HepG2 (cell line): ENCODE measurements around the gene POU2AF3. TPM values are rescaled to one million over a fixed set of nuclear protein-coding genes. Genes with fewer than 3 reads are reported as not detected.
A peak's percentile ranks its signal among the peaks of the same experiment; 100 is the strongest.

Experiments used
- BCL6 ChIP-seq: IDR thresholded peaks from 2 replicates; pipeline ENCODE4 v1.6.1; 2016; ENCODE audit warnings: missing genetic modification reagents, missing compliant biosample characterization
- CREB1 ChIP-seq, 2 experiments: fragments of 450-650 bp in 1 of 2; IDR thresholded peaks; 2 replicates each; pipeline ENCODE4 v1.6.1; 2016 to 2017; ENCODE audit warnings: control low read depth in 1 of 2, mild to moderate bottlenecking in 1 of 2, missing compliant biosample characterization in 1 of 2, missing genetic modification characterization in 1 of 2
- ELF3 ChIP-seq: IDR thresholded peaks from 2 replicates; pipeline ENCODE4 v1.6.1; 2016; ENCODE audit warnings: missing genetic modification reagents, missing compliant biosample characterization
- HDAC1 ChIP-seq: sonication (generic); formaldehyde crosslinking; IDR thresholded peaks from 2 replicates; pipeline ENCODE4 v1.5.1; 2020; ENCODE audit warnings: mild to moderate bottlenecking, missing genetic modification reagents
- NFKB2 ChIP-seq: sonication (generic); formaldehyde crosslinking; IDR thresholded peaks from 2 replicates; pipeline ENCODE4 v1.4.0; 2020; ENCODE audit warnings: missing genetic modification reagents, borderline replicate concordance
- PITX1 ChIP-seq: sonication (generic); formaldehyde crosslinking; IDR thresholded peaks from 2 replicates; pipeline ENCODE4 v1.5.1; 2020; ENCODE audit warnings: mild to moderate bottlenecking, missing genetic modification reagents
- SIN3B ChIP-seq: fragments of 150-350 bp; IDR thresholded peaks from 2 replicates; pipeline ENCODE4 v1.6.1; 2014; ENCODE audit warnings: low read length
- SP2 ChIP-seq: sonication (generic); formaldehyde crosslinking; IDR thresholded peaks from 2 replicates; pipeline ENCODE4 v1.5.1; 2020; ENCODE audit warnings: mild to moderate bottlenecking, missing genetic modification reagents
- ZBTB7B ChIP-seq: sonication (generic); formaldehyde crosslinking; IDR thresholded peaks from 2 replicates; pipeline ENCODE4 v1.4.0; 2020; ENCODE audit warnings: missing genetic modification reagents
- polyA plus RNA-seq, 8 experiments: library from polyadenylated mRNA; depleted of rRNA in 3 of 8; stranded (reverse) in 7 of 8; unstranded in 1 of 8; fragments of >200 nt; fragmentation: Illumina TruSeq in 4 of 8; extraction: Trizol in 4 of 8; gene quantifications; 2 replicates each; pipeline versions ENCODE4 v1.2.1 to v1.2.3, GENCODE V29; 2011 to 2016; ENCODE audit warnings: low read depth in 4 of 8, missing spikeins in 1 of 8, mixed read lengths in 1 of 8; ENCODE audit not compliant: insufficient read depth in 1 of 8
- total RNA-seq, 5 experiments: library from RNA; depleted of rRNA; stranded (reverse); fragments of >200 nt; fragmentation: Illumina TruSeq; extraction: Trizol; gene quantifications; 2 replicates each; pipeline ENCODE4 v1.2.3, GENCODE V29; 2016; ENCODE audit warnings: low read depth in 1 of 5
- TF ChIP-seq, protein P1 (sequence below): sonication (generic); formaldehyde crosslinking; IDR thresholded peaks from 2 replicates; pipeline ENCODE4 v1.5.1; 2020; ENCODE audit warnings: mild to moderate bottlenecking, missing genetic modification reagents, borderline replicate concordance
- TF ChIP-seq, protein P2 (sequence below): sonication (generic); formaldehyde crosslinking; IDR thresholded peaks from 2 replicates; pipeline ENCODE4 v1.8.1; 2023; ENCODE audit warnings: mild to moderate bottlenecking, moderate library complexity, missing genetic modification reagents
- TF ChIP-seq, protein P3 (sequence below): sonication (generic); formaldehyde crosslinking; IDR thresholded peaks from 2 replicates; pipeline ENCODE4 v1.4.0; 2020; ENCODE audit warnings: missing genetic modification reagents

Gene POU2AF3
- total and polyA plus RNA-seq, 2 of the 13 experiments (the other 11 are each of a cell fraction or from before 2014, with no cell fraction given), result 7.8 to 71.2 TPM

DNA sequence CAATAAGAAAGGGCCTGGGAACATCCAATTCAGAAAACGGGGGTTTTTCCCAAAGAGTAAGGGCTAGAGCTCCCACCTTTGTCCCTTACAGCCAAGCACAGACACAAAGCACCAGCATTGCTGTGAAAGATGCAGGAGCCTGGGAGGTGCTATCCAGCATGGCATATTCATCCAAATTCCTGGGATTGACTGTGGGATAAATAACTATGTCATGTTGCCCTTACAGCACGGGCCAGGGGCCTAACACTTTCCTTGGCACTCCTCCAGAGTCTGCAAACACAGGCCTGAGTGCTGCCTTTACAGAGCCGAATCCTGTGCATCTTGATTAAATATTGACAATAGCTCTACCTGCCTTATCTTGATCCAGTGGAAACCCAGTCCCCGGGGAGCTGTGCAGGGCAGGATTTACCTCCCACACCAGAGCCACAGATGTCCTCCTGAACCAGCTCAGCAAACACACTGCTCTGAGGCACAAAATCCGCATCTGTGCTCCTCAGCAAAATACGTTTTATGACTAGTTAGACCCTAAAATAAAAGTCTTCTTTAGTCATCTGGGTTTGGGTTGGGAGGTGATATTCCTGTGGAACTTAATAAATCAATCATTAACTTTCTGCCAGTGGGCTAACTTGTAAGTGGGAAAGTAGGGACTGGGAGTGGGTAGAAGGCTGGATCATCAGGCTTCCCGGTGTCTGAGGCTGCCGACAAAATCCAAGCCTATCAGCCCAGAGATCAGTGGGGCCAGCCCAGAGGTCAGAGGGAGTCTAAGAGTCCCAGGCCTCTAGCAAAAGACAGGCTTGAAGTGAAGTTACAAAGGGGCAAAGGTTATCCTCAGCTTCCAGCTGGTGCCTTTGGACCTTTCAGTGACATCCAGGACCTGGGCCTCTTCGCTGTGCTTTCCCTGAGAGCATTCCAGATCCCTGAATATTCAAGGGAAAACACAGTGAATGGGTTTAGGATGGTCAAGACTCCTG, 36.5 kb downstream of the POU2AF3 start (continued):
- TF ChIP-seq BCL6 (CRISPR knock-in tag) (peak; percentile 84), HDAC1 (CRISPR knock-in tag) (peak; percentile 78), SP2 (CRISPR knock-in tag) (no peak), SIN3B (no peak), NFKB2 (CRISPR knock-in tag) (no peak), PITX1 (CRISPR knock-in tag) (peak; percentile 90), ELF3 (CRISPR knock-in tag) (peak; percentile 50), ZBTB7B (CRISPR knock-in tag) (peak; percentile 83), CREB1 (IDR thresholded peaks at IDR 0.05) (no peak), CREB1 (CRISPR knock-in tag; IDR thresholded peaks at IDR 0.05) (peak; percentile 54; the same call in 1 of the 2 replicates)
- TF ChIP-seq, protein P1, sequence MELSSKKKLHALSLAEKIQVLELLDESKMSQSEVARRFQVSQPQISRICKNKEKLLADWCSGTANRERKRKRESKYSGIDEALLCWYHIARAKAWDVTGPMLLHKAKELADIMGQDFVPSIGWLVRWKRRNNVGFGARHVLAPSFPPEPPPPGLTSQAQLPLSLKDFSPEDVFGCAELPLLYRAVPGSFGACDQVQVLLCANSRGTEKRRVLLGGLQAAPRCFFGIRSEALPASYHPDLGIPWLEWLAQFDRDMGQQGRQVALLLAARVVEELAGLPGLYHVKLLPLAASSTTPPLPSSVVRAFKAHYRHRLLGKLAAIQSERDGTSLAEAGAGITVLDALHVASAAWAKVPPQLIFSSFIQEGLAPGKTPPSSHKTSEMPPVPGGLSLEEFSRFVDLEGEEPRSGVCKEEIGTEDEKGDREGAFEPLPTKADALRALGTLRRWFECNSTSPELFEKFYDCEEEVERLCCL (CRISPR knock-in tag), result no peak
- TF ChIP-seq, protein P2, sequence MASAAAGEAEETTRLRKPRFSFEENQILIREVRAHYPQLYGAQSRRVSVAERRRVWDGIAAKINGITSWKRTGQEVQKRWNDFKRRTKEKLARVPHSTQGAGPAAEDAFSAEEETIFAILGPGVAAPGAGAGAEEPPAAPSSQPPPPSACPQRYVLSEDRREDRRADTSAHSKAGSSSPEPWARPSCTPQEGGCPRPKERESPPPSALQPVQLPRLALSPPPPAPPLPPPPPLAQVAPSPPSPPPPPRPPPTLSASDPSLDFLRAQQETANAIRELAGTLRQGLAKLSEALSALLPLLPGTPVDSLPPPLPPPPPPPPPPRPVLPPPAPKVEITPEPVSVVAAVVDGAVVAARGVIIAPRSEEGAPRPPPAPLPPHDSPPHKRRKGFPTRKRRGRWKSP (CRISPR knock-in tag), result peak; percentile 29; the same call in 1 of the 2 replicates
- TF ChIP-seq, protein P3, sequence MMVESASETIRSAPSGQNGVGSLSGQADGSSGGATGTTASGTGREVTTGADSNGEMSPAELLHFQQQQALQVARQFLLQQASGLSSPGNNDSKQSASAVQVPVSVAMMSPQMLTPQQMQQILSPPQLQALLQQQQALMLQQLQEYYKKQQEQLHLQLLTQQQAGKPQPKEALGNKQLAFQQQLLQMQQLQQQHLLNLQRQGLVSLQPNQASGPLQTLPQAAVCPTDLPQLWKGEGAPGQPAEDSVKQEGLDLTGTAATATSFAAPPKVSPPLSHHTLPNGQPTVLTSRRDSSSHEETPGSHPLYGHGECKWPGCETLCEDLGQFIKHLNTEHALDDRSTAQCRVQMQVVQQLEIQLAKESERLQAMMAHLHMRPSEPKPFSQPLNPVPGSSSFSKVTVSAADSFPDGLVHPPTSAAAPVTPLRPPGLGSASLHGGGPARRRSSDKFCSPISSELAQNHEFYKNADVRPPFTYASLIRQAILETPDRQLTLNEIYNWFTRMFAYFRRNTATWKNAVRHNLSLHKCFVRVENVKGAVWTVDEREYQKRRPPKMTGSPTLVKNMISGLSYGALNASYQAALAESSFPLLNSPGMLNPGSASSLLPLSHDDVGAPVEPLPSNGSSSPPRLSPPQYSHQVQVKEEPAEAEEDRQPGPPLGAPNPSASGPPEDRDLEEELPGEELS (CRISPR knock-in tag), result peak; percentile 92
